ENCODE results near the gene ADM2. TPM values are rescaled to one million over a fixed set of nuclear protein-coding genes. Genes with fewer than 3 reads are reported as not detected.

ADM2 gene
- total and polyA plus RNA-seq, 2 of the 13 experiments (the other 11 are each of a cell fraction or from before 2014, with no cell fraction given) = 1.2 to 3.0 TPM

- TF ChIP-seq ZNF367 (CRISPR knock-in tag; IDR thresholded peaks at IDR 0.05; ENCODE audit: borderline replicate concordance) = peak; percentile 71; the same call in 1 of the 2 replicates
- TF ChIP-seq ATAD3A (CRISPR knock-in tag; IDR thresholded peaks at IDR 0.05) = no peak
- TF ChIP-seq CBFB (CRISPR knock-in tag; IDR thresholded peaks at IDR 0.05) = peak; percentile 67; the same call in 1 of the 2 replicates
- TF ChIP-seq MEIS2 (CRISPR knock-in tag; IDR thresholded peaks at IDR 0.05) = peak; percentile 20; the same call in 1 of the 2 replicates
- TF ChIP-seq ZNF337 (CRISPR knock-in tag; IDR thresholded peaks at IDR 0.05; ENCODE audit: borderline replicate concordance, low read depth) = peak; percentile 68; the same call in 1 of the 2 replicates
- TF ChIP-seq TMF1 (CRISPR knock-in tag; IDR thresholded peaks at IDR 0.05; ENCODE audit: low read depth) = no peak
- TF ChIP-seq HOXA9 (CRISPR knock-in tag; IDR thresholded peaks at IDR 0.05; ENCODE audit: borderline replicate concordance) = 0 out of 2 replicates have a peak, but pooled peaks have one; percentile 41
- no peak; the same call in 1 of the 2 replicates for TF ChIP-seq HNF4A (CRISPR knock-in tag; IDR thresholded peaks at IDR 0.05)
- TF ChIP-seq, protein P1, sequence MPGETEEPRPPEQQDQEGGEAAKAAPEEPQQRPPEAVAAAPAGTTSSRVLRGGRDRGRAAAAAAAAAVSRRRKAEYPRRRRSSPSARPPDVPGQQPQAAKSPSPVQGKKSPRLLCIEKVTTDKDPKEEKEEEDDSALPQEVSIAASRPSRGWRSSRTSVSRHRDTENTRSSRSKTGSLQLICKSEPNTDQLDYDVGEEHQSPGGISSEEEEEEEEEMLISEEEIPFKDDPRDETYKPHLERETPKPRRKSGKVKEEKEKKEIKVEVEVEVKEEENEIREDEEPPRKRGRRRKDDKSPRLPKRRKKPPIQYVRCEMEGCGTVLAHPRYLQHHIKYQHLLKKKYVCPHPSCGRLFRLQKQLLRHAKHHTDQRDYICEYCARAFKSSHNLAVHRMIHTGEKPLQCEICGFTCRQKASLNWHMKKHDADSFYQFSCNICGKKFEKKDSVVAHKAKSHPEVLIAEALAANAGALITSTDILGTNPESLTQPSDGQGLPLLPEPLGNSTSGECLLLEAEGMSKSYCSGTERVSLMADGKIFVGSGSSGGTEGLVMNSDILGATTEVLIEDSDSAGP (CRISPR knock-in tag; IDR thresholded peaks at IDR 0.05; ENCODE audit: borderline replicate concordance) = peak; percentile 84; the same call in 1 of the 2 replicates
- peak; percentile 91 for TF ChIP-seq ZNF598 (CRISPR knock-in tag; IDR thresholded peaks at IDR 0.05; ENCODE audit: borderline replicate concordance)
- 0 out of 2 replicates have a peak, but pooled peaks have one; percentile 37 for TF ChIP-seq ZHX1 (CRISPR knock-in tag; IDR thresholded peaks at IDR 0.05; ENCODE audit: low read depth)
- no peak for TF ChIP-seq ZNF720 (CRISPR knock-in tag; IDR thresholded peaks at IDR 0.05)
- TF ChIP-seq ZNF441 (CRISPR knock-in tag; IDR thresholded peaks at IDR 0.05; ENCODE audit: borderline replicate concordance) = no peak; the same call in 1 of the 2 replicates
- no peak for TF ChIP-seq ZNF75D (CRISPR knock-in tag; IDR thresholded peaks at IDR 0.05; ENCODE audit: borderline replicate concordance)
- TF ChIP-seq SRSF4 (IDR thresholded peaks at IDR 0.05; ENCODE audit: low read depth, low read length, poor library complexity, severe bottlenecking) = peak; percentile 92
- peak; percentile 63; the same call in 1 of the 2 replicates for TF ChIP-seq RXRA (CRISPR knock-in tag; IDR thresholded peaks at IDR 0.05)
- no peak for TF ChIP-seq ZBTB8A (CRISPR knock-in tag; IDR thresholded peaks at IDR 0.05; ENCODE audit: borderline replicate concordance, low read depth)
- TF ChIP-seq ZFP1 (CRISPR knock-in tag; IDR thresholded peaks at IDR 0.05) = no peak
- TF ChIP-seq RBFOX2 (IDR thresholded peaks at IDR 0.05; ENCODE audit: low read depth, low read length) = peak; percentile 97
- peak; percentile 75; the same call in 1 of the 3 replicates for TF ChIP-seq MXI1 (IDR thresholded peaks at IDR 0.05; ENCODE audit: borderline replicate concordance, low read depth, low read length)
- TF ChIP-seq REXO4 (CRISPR knock-in tag; IDR thresholded peaks at IDR 0.05; ENCODE audit: borderline replicate concordance) = peak; percentile 77; the same call in 1 of the 2 replicates
- no peak for TF ChIP-seq SMARCE1 (IDR thresholded peaks at IDR 0.05; ENCODE audit: borderline replicate concordance)
- peak; percentile 46; the same call in 1 of the 2 replicates for TF ChIP-seq RAD21 (CRISPR knock-in tag; IDR thresholded peaks at IDR 0.05)
- TF ChIP-seq, protein P2, sequence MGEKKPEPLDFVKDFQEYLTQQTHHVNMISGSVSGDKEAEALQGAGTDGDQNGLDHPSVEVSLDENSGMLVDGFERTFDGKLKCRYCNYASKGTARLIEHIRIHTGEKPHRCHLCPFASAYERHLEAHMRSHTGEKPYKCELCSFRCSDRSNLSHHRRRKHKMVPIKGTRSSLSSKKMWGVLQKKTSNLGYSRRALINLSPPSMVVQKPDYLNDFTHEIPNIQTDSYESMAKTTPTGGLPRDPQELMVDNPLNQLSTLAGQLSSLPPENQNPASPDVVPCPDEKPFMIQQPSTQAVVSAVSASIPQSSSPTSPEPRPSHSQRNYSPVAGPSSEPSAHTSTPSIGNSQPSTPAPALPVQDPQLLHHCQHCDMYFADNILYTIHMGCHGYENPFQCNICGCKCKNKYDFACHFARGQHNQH (CRISPR knock-in tag; IDR thresholded peaks at IDR 0.05) = 0 out of 2 replicates have a peak, but pooled peaks have one; percentile 45
Measured at GRCh38 chr22:50525104-50525857, 43.9 kb downstream of the ADM2 start, which contains the start of gene SCO2 (continued).

Data from HepG2 (cell line).